ENCODE results near the gene FSIP1. TPM values are rescaled to one million over a fixed set of nuclear protein-coding genes. Genes with fewer than 3 reads are reported as not detected.
A peak's percentile ranks its signal among the peaks of the same experiment; 100 is the strongest.

Gene FSIP1
- total RNA-seq, 1 donor from 2014 or later: 2.5 TPM

GRCh38 chr15:39770748-39771689 is 11.6 kb downstream of the FSIP1 start:
- no peak overlapping the region for H3K27ac ChIP-seq
- H3K9ac ChIP-seq: no peak overlapping the region
- peak overlapping the region; percentile 87 for H3K27ac Mint-ChIP-seq

GRCh38 chr15:39767921-39768320 is 14.7 kb downstream of the FSIP1 start:
- no peaks in the 10 kb centered on the region for H3K27me3 ChIP-seq
- H3K4me3 Mint-ChIP-seq: no peak overlapping the region
- H3K79me2 ChIP-seq (ENCODE audit: low read depth): no peaks in the 10 kb centered on the region
- no peak overlapping the region for H3K9ac ChIP-seq
- TF ChIP-seq EZH2phosphoT487 (IDR thresholded peaks at IDR 0.05) (no peak), CTCF (IDR thresholded peaks at IDR 0.05) (no peak), EZH2 (IDR thresholded peaks at IDR 0.05) (no peak)
- H3K27me3 Mint-ChIP-seq (ENCODE audit: insufficient read depth, low read depth): peaks cover 6% of the 10 kb centered on the region
- no peaks in the 10 kb centered on the region for H3K9me3 ChIP-seq (ENCODE audit: low read depth)
- H3K36me3 Mint-ChIP-seq: peaks cover 15% of the 10 kb centered on the region
- no peak overlapping the region for H2AFZ ChIP-seq (replicated peaks)
- peaks cover 9% of the 10 kb centered on the region for H3K4me1 Mint-ChIP-seq
- H3F3A ChIP-seq (ENCODE audit: low read depth): no peaks in the 10 kb centered on the region
- no peaks in the 10 kb centered on the region for H3K36me3 ChIP-seq
- H4K20me1 ChIP-seq (ENCODE audit: low read depth): no peaks in the 10 kb centered on the region
- peaks cover 5% of the 10 kb centered on the region for H3K9me3 Mint-ChIP-seq
- H3K4me2 ChIP-seq: no peak overlapping the region
- DNase-seq (ENCODE audit: low spot score): no peak
- no peak overlapping the region for H3K27ac ChIP-seq
- no peaks in the 10 kb centered on the region for H3K4me1 ChIP-seq
- no peak overlapping the region for H3K4me3 ChIP-seq
- no peak overlapping the region for H3K27ac Mint-ChIP-seq

More at GRCh38 chr15:39770748-39771689, 11.6 kb downstream of the FSIP1 start:
- Histone ChIP-seq H3K27me3 (no peaks in the 10 kb centered on the region), H2AFZ (replicated peaks) (peak overlapping the region; percentile 33), H3K4me3 (no peak overlapping the region), H3K9me3 (ENCODE audit: low read depth) (no peaks in the 10 kb centered on the region), H3K4me1 (no peaks in the 10 kb centered on the region), H4K20me1 (ENCODE audit: low read depth) (no peaks in the 10 kb centered on the region), H3F3A (ENCODE audit: low read depth) (no peaks in the 10 kb centered on the region), H3K36me3 (no peaks in the 10 kb centered on the region), H3K79me2 (ENCODE audit: low read depth) (no peaks in the 10 kb centered on the region), H3K4me2 (no peak overlapping the region)
- H3K4me3 Mint-ChIP-seq: no peak overlapping the region
- H3K27me3 Mint-ChIP-seq (ENCODE audit: insufficient read depth, low read depth): peaks cover 5% of the 10 kb centered on the region
- peaks cover 22% of the 10 kb centered on the region for H3K36me3 Mint-ChIP-seq
- H3K4me1 Mint-ChIP-seq: peaks cover 9% of the 10 kb centered on the region
- TF ChIP-seq EZH2 (IDR thresholded peaks at IDR 0.05): no peak
- no peak for TF ChIP-seq EZH2phosphoT487 (IDR thresholded peaks at IDR 0.05)
- no peak for TF ChIP-seq CTCF (IDR thresholded peaks at IDR 0.05)
- DNase-seq (ENCODE audit: low spot score): no peak
- H3K9me3 Mint-ChIP-seq: peaks cover 5% of the 10 kb centered on the region

GRCh38 chr15:39761006-39761405 is 21.6 kb downstream of the FSIP1 start:
- Histone ChIP-seq H3K4me1 (no peaks in the 10 kb centered on the region), H3K9me3 (ENCODE audit: low read depth) (no peaks in the 10 kb centered on the region), H3K27ac (no peak overlapping the region), H3K36me3 (no peaks in the 10 kb centered on the region), H2AFZ (replicated peaks) (no peak overlapping the region), H4K20me1 (ENCODE audit: low read depth) (no peaks in the 10 kb centered on the region), H3K9ac (no peak overlapping the region), H3K4me2 (no peak overlapping the region), H3K79me2 (ENCODE audit: low read depth) (no peaks in the 10 kb centered on the region), H3K4me3 (no peak overlapping the region), H3F3A (ENCODE audit: low read depth) (peaks cover 7% of the 10 kb centered on the region), H3K27me3 (no peaks in the 10 kb centered on the region)
- peaks cover 15% of the 10 kb centered on the region for H3K36me3 Mint-ChIP-seq
- H3K9me3 Mint-ChIP-seq: peaks cover 6% of the 10 kb centered on the region
- H3K27ac Mint-ChIP-seq: no peak overlapping the region
- peaks cover 3% of the 10 kb centered on the region for H3K27me3 Mint-ChIP-seq (ENCODE audit: insufficient read depth, low read depth)
- DNase-seq (ENCODE audit: low spot score): no peak
- H3K4me1 Mint-ChIP-seq: peaks cover 5% of the 10 kb centered on the region
- TF ChIP-seq CTCF (IDR thresholded peaks at IDR 0.05) (no peak), EZH2phosphoT487 (IDR thresholded peaks at IDR 0.05) (no peak), EZH2 (IDR thresholded peaks at IDR 0.05) (no peak)
- H3K4me3 Mint-ChIP-seq: no peak overlapping the region

All from neural progenitor cell (in vitro differentiated cells).